ENCODE results near the gene TALDO1. TPM values are rescaled to one million over a fixed set of nuclear protein-coding genes. Genes with fewer than 3 reads are reported as not detected.

Gene TALDO1
- total and polyA plus RNA-seq, 2 of the 8 experiments (the other 6 are each of a cell fraction or from before 2014, with no cell fraction given) = 265 to 308 TPM

DNA sequence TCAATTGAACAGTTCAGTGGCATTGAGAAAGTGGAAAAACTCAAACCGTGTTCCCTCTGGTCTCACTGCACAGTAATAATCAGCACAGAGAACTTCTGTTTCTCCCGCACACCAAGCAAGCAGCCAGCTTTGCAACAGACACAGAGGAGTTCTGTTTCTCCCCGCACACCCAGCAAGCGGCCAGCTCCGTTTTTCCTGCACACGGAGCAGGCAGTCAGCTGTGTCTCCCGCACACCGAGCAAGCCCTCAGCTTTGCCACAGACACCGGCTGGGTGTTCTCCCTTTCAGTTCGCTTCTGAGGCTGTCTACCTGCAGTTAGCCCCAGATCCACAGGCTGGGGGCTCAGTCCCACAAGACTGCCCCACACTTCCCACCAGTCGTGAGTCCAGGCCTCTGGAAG lies 9.9 kb upstream of the TALDO1 start:
- DNase-seq (ENCODE audit: low read depth in 1 of 2, low spot score in 2 of 2) (no peak), FAIRE-seq (no peak)
- TF ChIP-seq, protein P1, sequence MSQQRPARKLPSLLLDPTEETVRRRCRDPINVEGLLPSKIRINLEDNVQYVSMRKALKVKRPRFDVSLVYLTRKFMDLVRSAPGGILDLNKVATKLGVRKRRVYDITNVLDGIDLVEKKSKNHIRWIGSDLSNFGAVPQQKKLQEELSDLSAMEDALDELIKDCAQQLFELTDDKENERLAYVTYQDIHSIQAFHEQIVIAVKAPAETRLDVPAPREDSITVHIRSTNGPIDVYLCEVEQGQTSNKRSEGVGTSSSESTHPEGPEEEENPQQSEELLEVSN (IDR thresholded peaks at IDR 0.05) = no peak
- TF ChIP-seq, protein P2, sequence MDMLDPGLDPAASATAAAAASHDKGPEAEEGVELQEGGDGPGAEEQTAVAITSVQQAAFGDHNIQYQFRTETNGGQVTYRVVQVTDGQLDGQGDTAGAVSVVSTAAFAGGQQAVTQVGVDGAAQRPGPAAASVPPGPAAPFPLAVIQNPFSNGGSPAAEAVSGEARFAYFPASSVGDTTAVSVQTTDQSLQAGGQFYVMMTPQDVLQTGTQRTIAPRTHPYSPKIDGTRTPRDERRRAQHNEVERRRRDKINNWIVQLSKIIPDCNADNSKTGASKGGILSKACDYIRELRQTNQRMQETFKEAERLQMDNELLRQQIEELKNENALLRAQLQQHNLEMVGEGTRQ (IDR thresholded peaks at IDR 0.05; ENCODE audit: low read length) = no peak
- no peak for TF ChIP-seq RBBP5 (IDR thresholded peaks at IDR 0.05; ENCODE audit: borderline replicate concordance, low read depth, low read length)
- no peak for TF ChIP-seq JUN (IDR thresholded peaks at IDR 0.05; ENCODE audit: low read depth, low read length)
- no peak for TF ChIP-seq SP1 (IDR thresholded peaks at IDR 0.05; ENCODE audit: low read depth, low read length)
- no peak for TF ChIP-seq JUND (IDR thresholded peaks at IDR 0.05; ENCODE audit: low read length)
- no peak for TF ChIP-seq CEBPB (IDR thresholded peaks at IDR 0.05; ENCODE audit: low read depth, low read length)
- no peak for TF ChIP-seq TEAD4 (IDR thresholded peaks at IDR 0.05; ENCODE audit: low read depth, low read length)
- no peak overlapping the region for H3K4me2 ChIP-seq (ENCODE audit: insufficient read depth in 1 of 2, low read depth in 2 of 2, low read length in 2 of 2)
- H3K79me2 ChIP-seq (ENCODE audit: control insufficient read depth in 1 of 2, insufficient read depth in 2 of 2, low read length in 2 of 2) = no peaks in the 10 kb centered on the region
- ChIA-PET POLR2A (ENCODE audit: partially characterized antibody) (interaction anchor here (1.4 to 32.3 kb wide), 3 partner anchors 9 to 30 kb away, joined by 3 to 636 read pairs (median 5); partner anchors contain the start of genes GATD1 and TALDO1), CTCF (ENCODE audit: partially characterized antibody) (interaction anchor here (1.1 to 2.3 kb wide), 6 partner anchors 9 to 76 kb away, joined by 3 to 14 read pairs (median 5); no protein-coding TSS in a partner anchor)
- no peak overlapping the region for H3K4ac ChIP-seq (replicated peaks; ENCODE audit: insufficient read length, low read depth, low read length)
- H2BK120ac ChIP-seq (replicated peaks; ENCODE audit: low read depth, low read length) = no peak overlapping the region
- H3K27me3 ChIP-seq (replicated peaks in 1 of 4; ENCODE audit: control insufficient read depth in 3 of 4, extremely low read depth in 1 of 4, insufficient read depth in 3 of 4, low read length in 3 of 4) = no peaks in the 10 kb centered on the region; a peak in 1 of 7 replicates
- H2BK20ac ChIP-seq (ENCODE audit: low read length) = peak overlapping the region; percentile 80; the same call in 1 of the 2 replicates
- H3K9ac ChIP-seq (replicated peaks in 1 of 4; ENCODE audit: extremely low read depth in 1 of 4, low read depth in 3 of 4, low read length in 3 of 4) = no peak overlapping the region
- no peaks in the 10 kb centered on the region for H3K4me1 ChIP-seq (replicated peaks in 1 of 4; ENCODE audit: control insufficient read depth in 3 of 4, insufficient read depth in 4 of 4, low read length in 3 of 4)
- no peak overlapping the region for H4K5ac ChIP-seq (ENCODE audit: insufficient read length, low read depth, low read length)
- H2BK15ac ChIP-seq (ENCODE audit: low read length) = peak overlapping the region; percentile 65; the same call in 1 of the 2 replicates
- no peak overlapping the region for H3K56ac ChIP-seq (replicated peaks; ENCODE audit: insufficient read length, low read depth, low read length)
- no peaks in the 10 kb centered on the region for H3K23me2 ChIP-seq (ENCODE audit: low read depth, low read length)
- H3K36me3 ChIP-seq (ENCODE audit: control insufficient read depth in 2 of 4, insufficient read depth in 4 of 4, low read length in 3 of 4) = no peaks in the 10 kb centered on the region
- peak overlapping the region; percentile 48; the same call in 1 of the 2 replicates for H3K18ac ChIP-seq (ENCODE audit: extremely low read depth, low read length)
- H3K9me3 ChIP-seq (ENCODE audit: insufficient read depth in 2 of 2, low read depth in 1 of 2, low read length in 1 of 2) = no peaks in the 10 kb centered on the region
- H2AK5ac ChIP-seq (ENCODE audit: low read depth, low read length) = no peak overlapping the region
- no peak overlapping the region for H3K14ac ChIP-seq (ENCODE audit: insufficient read length)
- H3K23ac ChIP-seq (ENCODE audit: insufficient read length) = no peak overlapping the region
- WGBS, 2 experiments (ENCODE audit: extremely low coverage in 1 of 2, insufficient coverage in 1 of 2, insufficient read length in 1 of 2, insufficient replicate concordance in 2 of 2, low coverage in 1 of 2, low lambda C conversion rate in 2 of 2, missing lambda C conversion rate in 1 of 2) = 90% methylated on average over 11 of the region's 11 CpGs; no CpG with 5 or more reads in 1 of the 2 experiments
- H3K4me3 ChIP-seq (ENCODE audit: extremely low read depth in 1 of 4, insufficient read depth in 2 of 4, low read depth in 3 of 4, low read length in 4 of 4) = no peak overlapping the region
- peak overlapping the region; percentile 63 for H4K8ac ChIP-seq (ENCODE audit: extremely low read depth, insufficient read depth, low read length)
- H2BK5ac ChIP-seq (ENCODE audit: low read depth, low read length) = no peak overlapping the region
- H4K91ac ChIP-seq (replicated peaks; ENCODE audit: insufficient read length, low read length) = peak overlapping the region; percentile 55
- 0 out of 2 replicates have a peak overlapping the region, but pooled peaks have one; percentile 40 for H2AFZ ChIP-seq (ENCODE audit: low read length)
- H4K20me1 ChIP-seq (replicated peaks in 1 of 2; ENCODE audit: control insufficient read depth in 1 of 2, insufficient read depth in 2 of 2, low read length in 2 of 2) = no peaks in the 10 kb centered on the region
- H3K27ac ChIP-seq (ENCODE audit: low read depth, low read length) = no peak overlapping the region
- H2BK12ac ChIP-seq (ENCODE audit: low read depth, low read length) = no peak overlapping the region
- H3K79me1 ChIP-seq (ENCODE audit: low read depth, low read length) = no peaks in the 10 kb centered on the region

Measured in H1 (cell line).